ENCODE results near the gene OR6C3.
"Not testable (repeated sequence)": the region's sequence is repeated elsewhere in the genome, so short reads cannot be mapped to it uniquely, and the experiment has no call there.

The OR6C3 gene

DNA sequence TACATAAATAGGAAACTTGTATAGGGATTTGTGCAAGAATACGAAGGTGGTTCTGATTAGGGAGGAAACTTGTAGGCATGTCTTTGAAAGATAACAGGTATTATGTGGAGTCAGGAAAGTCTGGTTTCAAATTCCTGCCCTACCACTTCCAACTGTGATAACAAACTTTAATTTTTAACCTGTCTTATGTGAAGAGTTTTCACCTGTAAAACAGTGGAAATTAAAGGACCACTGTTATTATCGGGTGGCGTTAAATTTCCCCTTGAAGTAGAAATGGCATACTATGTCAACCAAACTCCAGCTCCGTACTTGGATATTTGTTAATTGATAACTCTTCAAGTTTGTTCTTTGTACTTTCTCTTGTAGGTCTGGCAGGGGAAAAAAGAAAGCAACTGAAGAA lies 10.3 kb upstream of the OR6C3 start:
- H3K36me3 ChIP-seq (ENCODE audit: control insufficient read depth, insufficient read depth, low read length): no peaks in the 10 kb centered on the region
- TF ChIP-seq, protein P1, sequence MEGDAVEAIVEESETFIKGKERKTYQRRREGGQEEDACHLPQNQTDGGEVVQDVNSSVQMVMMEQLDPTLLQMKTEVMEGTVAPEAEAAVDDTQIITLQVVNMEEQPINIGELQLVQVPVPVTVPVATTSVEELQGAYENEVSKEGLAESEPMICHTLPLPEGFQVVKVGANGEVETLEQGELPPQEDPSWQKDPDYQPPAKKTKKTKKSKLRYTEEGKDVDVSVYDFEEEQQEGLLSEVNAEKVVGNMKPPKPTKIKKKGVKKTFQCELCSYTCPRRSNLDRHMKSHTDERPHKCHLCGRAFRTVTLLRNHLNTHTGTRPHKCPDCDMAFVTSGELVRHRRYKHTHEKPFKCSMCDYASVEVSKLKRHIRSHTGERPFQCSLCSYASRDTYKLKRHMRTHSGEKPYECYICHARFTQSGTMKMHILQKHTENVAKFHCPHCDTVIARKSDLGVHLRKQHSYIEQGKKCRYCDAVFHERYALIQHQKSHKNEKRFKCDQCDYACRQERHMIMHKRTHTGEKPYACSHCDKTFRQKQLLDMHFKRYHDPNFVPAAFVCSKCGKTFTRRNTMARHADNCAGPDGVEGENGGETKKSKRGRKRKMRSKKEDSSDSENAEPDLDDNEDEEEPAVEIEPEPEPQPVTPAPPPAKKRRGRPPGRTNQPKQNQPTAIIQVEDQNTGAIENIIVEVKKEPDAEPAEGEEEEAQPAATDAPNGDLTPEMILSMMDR (IDR thresholded peaks at IDR 0.05): no peak
- H3K4me3 ChIP-seq (ENCODE audit: low read depth, low read length): no peak overlapping the region
- H3K4me2 ChIP-seq (ENCODE audit: low read length): no peak overlapping the region
- no peak overlapping the region for H2AFZ ChIP-seq
- H3K9me3 ChIP-seq (ENCODE audit: control insufficient read depth, low read length): no peaks in the 10 kb centered on the region
- H3K9ac ChIP-seq: no peak overlapping the region
- H3K27me3 ChIP-seq (ENCODE audit: control insufficient read depth, insufficient read depth, low read length): no peaks in the 10 kb centered on the region
- H3K27ac ChIP-seq: no peak overlapping the region
- no peaks in the 10 kb centered on the region for H3K4me1 ChIP-seq
- no peaks in the 10 kb centered on the region for H3K79me2 ChIP-seq

DNA sequence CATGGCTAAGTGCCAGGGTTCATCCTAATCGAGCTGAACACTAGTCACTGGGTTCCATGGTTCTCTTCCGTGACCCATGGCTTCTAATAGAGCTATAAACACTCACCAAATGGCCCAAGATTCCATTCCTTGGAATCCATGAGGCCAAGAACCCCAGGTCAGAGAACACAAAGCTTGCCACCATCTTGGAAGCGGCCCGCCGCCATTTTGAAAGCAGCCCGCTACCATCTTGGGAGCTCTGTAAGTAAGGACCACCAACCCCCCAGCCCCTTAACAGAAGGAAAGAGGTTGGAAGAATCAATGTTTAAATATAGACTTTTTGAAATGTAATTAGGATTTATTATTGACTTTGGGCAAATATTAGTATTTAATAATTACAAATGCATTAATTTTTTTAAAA lies 4.7 kb upstream of the OR6C3 start:
- H3K79me2 ChIP-seq; H3K4me3 ChIP-seq (ENCODE audit: low read depth, low read length); H3K9me3 ChIP-seq (ENCODE audit: control insufficient read depth, low read length); H3K36me3 ChIP-seq (ENCODE audit: control insufficient read depth, insufficient read depth, low read length); H3K9ac ChIP-seq; H3K4me2 ChIP-seq (ENCODE audit: low read length); H3K4me1 ChIP-seq; H3K27me3 ChIP-seq (ENCODE audit: control insufficient read depth, insufficient read depth, low read length); H2AFZ ChIP-seq; H3K27ac ChIP-seq: not testable (repeated sequence)

DNA sequence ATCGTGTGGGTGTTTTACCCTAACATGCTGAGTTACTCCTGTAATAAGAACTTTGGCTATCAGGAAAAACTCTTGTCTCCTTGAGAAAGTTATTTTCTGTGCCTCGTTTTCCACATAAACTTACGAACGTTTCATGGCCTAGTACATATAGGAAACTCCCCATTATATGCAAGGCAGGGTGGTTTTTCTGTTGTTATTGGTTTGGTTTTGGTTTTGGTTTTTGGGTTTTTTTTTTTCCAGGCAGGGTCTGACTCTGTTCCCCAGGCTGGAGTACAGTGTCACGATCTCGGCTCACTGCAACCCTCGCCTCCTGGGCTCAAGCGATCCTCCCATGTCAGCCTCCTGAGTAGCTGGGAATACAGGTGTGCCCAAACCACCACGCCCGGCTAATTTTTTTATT lies 5.5 kb downstream of the OR6C3 start:
- Histone ChIP-seq H3K9me3 (ENCODE audit: control insufficient read depth, low read length) (no peaks in the 10 kb centered on the region), H3K9ac (no peak overlapping the region), H3K4me3 (ENCODE audit: low read depth, low read length) (no peak overlapping the region), H3K27ac (no peak overlapping the region), H3K4me2 (ENCODE audit: low read length) (no peak overlapping the region), H3K79me2 (no peaks in the 10 kb centered on the region), H3K36me3 (ENCODE audit: control insufficient read depth, insufficient read depth, low read length) (no peaks in the 10 kb centered on the region), H3K4me1 (no peaks in the 10 kb centered on the region), H3K27me3 (ENCODE audit: control insufficient read depth, insufficient read depth, low read length) (no peaks in the 10 kb centered on the region), H2AFZ (no peak overlapping the region)
- TF ChIP-seq, protein P1 (IDR thresholded peaks at IDR 0.05): no peak

DNA sequence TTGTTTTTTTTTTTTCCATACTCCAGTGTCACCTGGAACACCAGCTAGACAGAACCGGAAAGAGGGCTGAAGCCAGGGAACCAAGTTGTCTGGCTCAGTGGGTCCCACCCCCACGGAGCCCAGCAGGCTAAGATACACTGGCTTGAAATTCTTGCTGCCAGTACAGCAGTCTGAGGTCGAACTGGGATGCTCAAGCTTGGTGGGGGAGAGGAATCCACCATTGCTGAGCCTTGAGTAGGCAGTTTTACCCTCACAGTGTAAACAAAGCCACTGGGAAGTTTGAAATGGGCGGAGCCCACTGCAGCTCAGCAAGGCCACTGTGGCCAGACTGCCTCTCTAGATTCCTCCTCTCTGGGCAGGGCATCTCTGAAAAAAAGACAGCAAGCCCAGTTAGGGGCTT lies 24.8 kb downstream of the OR6C3 start:
- not testable (repeated sequence) for H3K27me3 ChIP-seq (ENCODE audit: control insufficient read depth, insufficient read depth, low read length); H3K4me1 ChIP-seq; H3K4me2 ChIP-seq (ENCODE audit: low read length); H3K79me2 ChIP-seq; H3K27ac ChIP-seq; H3K9me3 ChIP-seq (ENCODE audit: control insufficient read depth, low read length); H2AFZ ChIP-seq; H3K9ac ChIP-seq; H3K36me3 ChIP-seq (ENCODE audit: control insufficient read depth, insufficient read depth, low read length); H3K4me3 ChIP-seq (ENCODE audit: low read depth, low read length)

DNA sequence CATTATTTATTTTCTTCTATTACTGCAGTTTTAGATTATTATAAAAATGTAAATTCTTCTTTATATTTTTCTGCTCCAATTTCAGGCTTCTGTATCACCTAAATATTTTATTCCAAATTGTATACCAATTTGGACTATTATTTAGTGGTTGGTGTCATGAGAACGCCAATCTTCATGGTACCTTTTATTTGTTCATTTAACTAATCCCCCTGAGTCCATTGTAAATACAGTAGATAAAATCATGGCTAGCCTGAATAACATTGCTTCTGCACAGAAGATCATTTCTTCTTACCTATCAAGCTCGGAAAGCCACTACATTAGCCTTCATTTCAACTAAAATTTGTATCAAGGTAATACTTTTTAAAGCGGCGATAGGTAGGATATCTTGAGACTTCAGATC lies 32.1 kb downstream of the OR6C3 start, which contains the start of gene OR6C75:
Gene OR6C75 (plus strand): TSS at position 301 of the 400 bp plus-strand sequence. CDS start 2,136 bp downstream, outside the sequence.
- no peak within 1 kb of the TSS for H3K9ac ChIP-seq
- H3K27me3 ChIP-seq (ENCODE audit: control insufficient read depth, insufficient read depth, low read length): no peaks in the 10 kb centered on the region
- no peak within 1 kb of the TSS for H2AFZ ChIP-seq
- no peaks in the 10 kb centered on the region for H3K4me1 ChIP-seq
- no peaks in the 10 kb centered on the region for H3K79me2 ChIP-seq
- no peaks in the 10 kb centered on the region for H3K9me3 ChIP-seq (ENCODE audit: control insufficient read depth, low read length)
- H3K4me2 ChIP-seq (ENCODE audit: low read length): no peak within 1 kb of the TSS
- H3K27ac ChIP-seq: no peak within 1 kb of the TSS
- no peaks in the 10 kb centered on the region for H3K36me3 ChIP-seq (ENCODE audit: control insufficient read depth, insufficient read depth, low read length)
- TF ChIP-seq, protein P1 (IDR thresholded peaks at IDR 0.05): no peak
- H3K4me3 ChIP-seq (ENCODE audit: low read depth, low read length): no peak within 1 kb of the TSS

DNA sequence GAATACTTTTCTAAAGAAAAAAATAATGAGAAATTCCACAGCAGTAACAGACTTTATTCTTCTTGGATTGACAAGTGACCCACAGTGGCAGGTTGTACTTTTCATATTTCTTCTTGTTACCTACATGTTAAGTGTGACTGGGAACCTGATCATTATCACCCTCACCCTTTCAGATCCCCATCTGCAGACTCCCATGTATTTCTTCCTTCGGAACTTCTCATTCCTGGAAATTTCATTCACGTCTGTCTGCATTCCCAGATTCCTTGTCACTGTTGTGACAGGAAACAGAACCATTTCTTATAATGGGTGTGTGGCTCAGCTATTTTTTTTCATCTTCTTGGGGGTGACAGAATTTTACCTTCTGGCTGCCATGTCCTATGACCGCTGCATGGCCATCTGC lies 34.5 kb downstream of the OR6C3 start:
- no peaks in the 10 kb centered on the region for H3K9me3 ChIP-seq (ENCODE audit: control insufficient read depth, low read length)
- no peaks in the 10 kb centered on the region for H3K4me1 ChIP-seq
- no peaks in the 10 kb centered on the region for H3K36me3 ChIP-seq (ENCODE audit: control insufficient read depth, insufficient read depth, low read length)
- H3K27ac ChIP-seq: no peak overlapping the region
- TF ChIP-seq, protein P1 (IDR thresholded peaks at IDR 0.05): no peak
- H3K27me3 ChIP-seq (ENCODE audit: control insufficient read depth, insufficient read depth, low read length): no peaks in the 10 kb centered on the region
- H3K79me2 ChIP-seq: no peaks in the 10 kb centered on the region
- no peak overlapping the region for H3K9ac ChIP-seq
- H3K4me3 ChIP-seq (ENCODE audit: low read depth, low read length): no peak overlapping the region
- H2AFZ ChIP-seq: no peak overlapping the region
- no peak overlapping the region for H3K4me2 ChIP-seq (ENCODE audit: low read length)

Measured in parathyroid adenoma (tissue), 2 donors.